Ecto neural progenitor cell (in vitro differentiated cells): Measurements from ENCODE around the gene GLOD4.
A peak's percentile ranks its signal among the peaks of the same experiment; 100 is the strongest.

Source experiments
- DNase-seq: peaks from one replicate; pipeline ENCODE4 v3.0.0-alpha.2; 2018; ENCODE audit warnings: low spot score

GLOD4 gene

DNA sequence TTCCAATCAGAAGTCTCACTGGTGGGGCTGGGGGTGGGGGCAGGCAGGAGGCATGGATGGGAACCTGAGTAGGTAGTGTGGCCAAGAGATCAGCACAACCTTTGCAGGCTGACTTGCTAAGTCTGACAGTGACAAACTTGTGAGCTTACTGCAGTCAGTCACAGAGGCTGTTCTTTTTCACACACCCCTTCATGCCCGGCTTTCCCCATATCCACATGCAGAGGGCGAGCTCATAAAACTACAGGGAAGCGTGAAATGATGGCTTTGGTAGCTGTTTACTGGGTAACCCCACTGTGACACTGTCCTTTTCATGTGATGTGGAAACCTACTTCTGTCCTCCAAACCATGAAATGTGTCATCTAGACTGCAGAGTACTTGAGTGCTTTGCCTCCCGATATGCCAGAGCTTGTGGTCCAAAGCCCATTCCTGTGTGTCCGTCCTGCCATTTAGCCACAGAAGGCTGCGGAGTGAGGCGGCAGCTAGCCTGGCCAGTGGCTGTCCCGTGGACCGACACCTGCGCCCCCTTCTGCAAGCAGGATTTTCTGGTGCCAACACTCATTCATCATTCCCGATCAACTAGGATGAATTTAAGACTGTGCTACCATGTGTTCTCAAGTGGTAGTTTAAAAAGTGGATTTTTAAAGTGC is 39.8 kb downstream of the GLOD4 start:
- no peak for DNase-seq

GRCh38 chr17:740240-741017 is 41.7 kb downstream of the GLOD4 start:
- no peak for DNase-seq

DNA sequence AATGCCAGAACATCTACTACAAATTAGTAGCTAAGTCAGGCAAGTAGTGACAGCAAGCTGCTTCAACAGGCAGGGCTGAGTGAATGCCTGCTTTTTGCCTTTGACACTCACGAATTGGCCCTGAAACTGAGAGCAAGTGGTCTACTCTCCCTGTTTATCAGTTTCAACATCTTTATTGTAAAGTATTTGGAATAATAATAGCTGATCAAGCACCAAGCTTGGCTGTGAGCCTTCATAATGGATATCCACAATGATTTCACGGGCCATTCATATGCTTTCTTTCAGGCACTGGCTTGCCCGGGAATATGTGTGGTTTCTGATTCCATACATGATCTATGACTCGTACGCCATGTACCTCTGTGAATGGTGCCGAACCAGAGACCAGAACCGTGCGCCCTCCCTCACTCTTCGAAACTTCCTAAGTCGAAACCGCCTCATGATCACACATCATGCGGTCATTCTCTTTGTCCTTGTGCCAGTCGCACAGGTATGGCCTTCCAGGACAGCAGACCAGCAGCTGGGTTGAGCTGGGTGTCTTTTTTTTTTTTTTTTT is 44.4 kb downstream of the GLOD4 start:
- DNase-seq, result no peak

- DNase-seq, result no peak
These were observed 48.3 kb downstream of the GLOD4 start for GRCh38 chr17:733743-734142.

- DNase-seq, result peak; percentile 75
These were observed 49.0 kb downstream of the GLOD4 start for GRCh38 chr17:732902-733720.

- peak; percentile 90 for DNase-seq
These were observed 49.8 kb downstream of the GLOD4 start, which contains the start of gene TLCD3A for GRCh38 chr17:732067-732901. Gene TLCD3A, plus strand, starts transcription at chr17:732596. Its CDS starts 52 bp downstream, at chr17:732648.

GRCh38 chr17:731644-732066 is 50.4 kb downstream of the GLOD4 start:
- no peak for DNase-seq

DNA sequence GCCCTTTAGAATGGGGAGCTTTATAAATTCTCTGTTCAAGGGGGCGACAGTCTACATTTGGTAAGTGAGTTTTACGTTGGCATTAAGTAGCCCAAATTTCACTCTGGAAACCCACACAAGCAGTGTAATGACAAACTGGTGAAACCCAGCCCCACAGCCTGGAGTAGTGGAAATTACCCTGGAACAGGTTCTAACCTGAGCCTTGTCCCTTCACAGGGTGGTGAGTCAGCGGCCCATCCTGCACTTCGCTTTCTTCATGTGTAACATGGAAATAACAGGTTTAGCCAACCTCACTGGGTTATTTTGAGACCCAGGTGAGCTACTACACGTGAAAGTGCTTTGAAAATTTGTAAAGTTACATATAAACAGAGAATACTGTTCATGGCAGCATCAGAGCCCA is 53.2 kb downstream of the GLOD4 start:
- no peak for DNase-seq

DNA sequence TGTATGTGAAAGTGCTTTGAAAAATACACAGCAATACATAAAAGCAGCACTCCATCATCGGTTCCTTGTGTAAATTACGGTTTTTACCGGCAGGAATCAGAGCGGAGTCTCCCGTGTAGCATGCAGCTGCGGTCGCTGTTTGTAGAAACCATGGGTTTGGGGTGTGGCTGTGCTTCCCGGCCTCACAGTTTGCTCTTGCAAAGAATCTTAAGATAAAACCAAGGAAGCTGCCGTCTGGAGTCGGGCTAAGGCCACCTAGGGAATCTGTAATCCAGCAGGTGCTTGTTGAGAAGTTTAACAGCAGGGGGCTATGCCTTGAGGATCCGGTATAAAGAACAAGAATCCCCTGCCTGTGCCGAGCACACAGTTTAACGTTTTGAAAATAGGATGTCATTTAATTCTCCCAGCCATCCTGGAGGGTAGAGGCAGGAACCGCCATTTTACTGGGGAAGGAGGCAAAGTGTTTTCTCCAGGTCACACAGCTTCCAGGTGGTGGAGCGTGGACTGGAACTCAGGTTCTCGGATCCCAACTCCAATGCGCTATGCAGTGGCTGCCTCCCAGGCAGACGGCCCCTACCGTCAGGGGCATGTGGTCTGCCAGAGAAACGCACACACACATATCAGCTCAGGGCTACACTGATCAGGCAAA is 55.7 kb downstream of the GLOD4 start:
- DNase-seq, result no peak

DNA sequence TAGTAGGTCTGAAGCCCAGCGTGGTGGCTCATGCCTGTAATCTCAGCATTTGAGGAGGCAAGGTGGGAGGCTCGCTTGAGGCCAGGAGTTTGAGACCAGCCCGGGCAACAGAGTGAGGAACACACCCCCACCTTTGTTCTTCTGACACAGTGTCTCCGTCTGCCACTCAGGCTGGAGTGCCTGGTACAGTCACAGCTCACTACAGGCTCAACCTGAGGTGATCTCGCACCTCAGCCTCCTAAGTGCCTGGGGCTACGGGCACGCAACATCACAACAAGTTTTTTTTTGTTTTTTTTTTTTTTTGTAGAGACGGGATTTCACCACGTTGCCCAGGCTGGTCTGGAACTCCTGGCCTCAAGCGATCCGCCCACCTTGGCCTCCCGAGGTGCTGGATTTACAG is 56.3 kb downstream of the GLOD4 start:
- DNase-seq, result no peak

DNA sequence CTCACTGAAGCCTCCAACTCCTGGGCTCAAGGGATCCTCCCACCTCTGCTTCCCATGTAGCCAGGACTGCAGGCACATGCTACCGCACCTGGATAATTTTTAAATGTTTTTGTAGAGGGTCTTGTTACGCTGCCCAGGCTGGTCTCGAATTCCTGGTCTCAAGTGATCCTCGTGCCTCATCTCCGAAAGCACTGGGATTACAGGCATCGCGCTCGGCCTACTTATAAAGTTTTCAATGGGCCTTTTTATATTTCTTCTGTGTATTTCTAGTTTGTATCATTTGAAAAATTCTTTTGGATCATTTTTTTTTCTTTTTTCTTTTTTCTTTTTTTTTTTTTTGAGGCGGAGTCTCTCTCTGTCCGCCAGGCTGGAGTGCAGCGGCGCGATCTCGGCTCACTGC is 57.0 kb downstream of the GLOD4 start:
- no peak for DNase-seq

DNA sequence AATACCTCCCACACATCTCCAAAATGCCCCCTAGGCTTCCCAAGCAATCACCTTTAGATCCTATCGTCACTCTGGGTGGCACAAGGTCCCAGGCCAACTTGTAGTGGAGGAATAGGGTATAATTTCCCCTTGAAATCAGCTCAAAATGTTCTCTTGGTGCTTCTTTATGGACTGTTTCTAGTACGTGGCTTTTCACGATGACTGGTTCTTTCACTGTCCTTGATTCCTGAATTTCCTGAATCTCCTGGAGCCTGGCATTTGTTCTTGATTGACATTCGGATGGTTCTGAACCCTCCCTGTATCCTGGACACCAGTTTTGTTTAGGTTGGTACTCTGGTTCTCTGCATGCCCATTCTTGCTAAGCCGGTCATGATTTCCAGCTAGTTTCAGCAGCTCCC is 60.5 kb downstream of the GLOD4 start:
- no peak for DNase-seq

DNA sequence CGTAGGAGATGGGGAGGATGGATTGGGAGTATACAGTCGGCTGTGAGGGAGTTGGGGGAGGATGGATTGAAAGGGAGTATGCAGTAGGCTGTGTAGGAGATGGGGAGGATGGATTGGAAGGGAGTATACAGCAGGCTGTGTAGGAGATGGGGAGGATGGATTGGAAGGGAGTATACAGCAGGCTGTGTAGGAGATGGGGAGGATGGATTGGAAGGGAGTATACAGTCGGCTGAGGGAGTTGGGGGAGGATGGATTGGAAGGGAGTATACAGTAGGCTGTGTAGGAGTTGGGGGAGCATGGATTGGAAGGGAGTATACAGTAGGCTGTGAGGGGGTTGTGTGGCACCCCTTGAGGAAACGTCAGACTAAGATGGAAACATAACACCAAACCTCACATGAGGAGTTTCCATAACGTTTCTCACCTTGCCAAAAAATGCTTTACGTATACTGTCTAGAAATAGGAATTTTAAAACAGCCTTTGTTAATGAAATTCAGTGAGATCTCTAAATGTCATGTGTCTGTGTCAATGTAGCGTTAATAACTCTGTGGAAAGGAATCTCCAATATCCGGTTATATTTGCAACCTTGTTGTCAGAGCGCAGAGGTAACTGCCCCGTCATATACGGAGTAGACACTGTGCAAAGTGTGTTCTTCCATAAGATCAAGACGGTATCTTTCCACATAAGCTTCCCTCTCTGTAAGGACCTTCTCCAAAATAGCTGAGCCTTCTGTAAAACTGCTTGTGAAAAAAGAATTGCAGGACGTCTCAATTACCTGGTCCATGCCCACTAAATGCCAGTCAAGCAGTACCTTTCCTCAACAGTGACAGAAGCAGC is 61.2 kb downstream of the GLOD4 start:
- DNase-seq, result no peak

GRCh38 chr17:718075-718474 is 64.0 kb downstream of the GLOD4 start:
- no peak for DNase-seq
